Stimulated activated CD4-positive, alpha-beta T cell treated with anti-CD3 and anti-CD28 coated beads, Interleukin-4, amount 100 ng/mL, for 24 hours (primary cell): ENCODE measurements around the gene ITGB6.
"Not testable (repeated sequence)": the region's sequence is repeated elsewhere in the genome, so short reads cannot be mapped to it uniquely, and the experiment has no call there.

Experiments
- DNase-seq: peaks from one replicate; pipeline ENCODE4 v3.0.0-alpha.2; 2020

The ITGB6 gene

GRCh38 chr2:160180172-160180571 lies 19.9 kb downstream of the ITGB6 start:
- no peak for DNase-seq

DNA sequence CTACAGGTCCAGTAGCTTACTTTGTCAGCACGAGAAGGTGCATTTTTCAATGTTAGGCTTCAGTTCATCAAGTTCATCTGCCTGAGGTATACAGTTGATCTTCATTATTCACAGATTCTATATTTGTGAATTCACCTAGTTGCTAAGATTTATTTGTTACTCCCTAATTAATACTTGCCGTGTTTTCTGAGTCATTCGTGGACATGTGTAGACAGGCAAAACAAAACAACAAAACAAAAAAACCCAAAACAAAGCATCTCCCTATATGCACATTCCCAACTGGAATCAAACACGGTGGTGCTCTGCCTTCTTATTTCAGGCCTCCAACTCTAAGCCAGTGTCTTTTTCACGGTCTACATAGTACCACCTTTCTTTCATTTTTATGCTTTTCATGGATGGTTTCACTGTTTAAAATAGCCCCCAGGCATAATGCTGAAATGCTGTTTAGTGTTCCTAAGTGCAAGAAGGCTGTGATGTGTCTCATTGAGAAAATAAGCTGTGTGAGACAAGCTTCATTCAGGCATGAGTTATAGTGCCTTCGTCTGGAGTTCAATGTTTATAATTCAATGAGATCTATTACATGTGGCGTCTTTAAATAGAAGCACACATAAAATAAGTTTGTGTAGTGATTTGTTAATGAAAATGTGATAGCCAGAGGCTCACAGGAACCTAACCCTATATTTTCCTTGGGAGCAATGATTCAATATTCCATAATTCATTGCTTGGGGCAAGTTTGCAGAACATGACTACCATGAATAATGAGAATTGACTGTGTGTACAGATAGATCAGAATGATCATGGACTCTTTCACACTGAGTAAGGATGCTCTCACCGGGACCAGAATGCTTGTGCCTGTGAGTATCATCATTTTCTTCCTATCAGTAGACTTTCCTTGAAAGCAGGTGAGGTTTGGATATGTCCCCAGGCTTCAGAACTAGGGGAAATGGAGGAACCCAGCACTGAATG lies 24.6 kb downstream of the ITGB6 start:
- no peak for DNase-seq

- DNase-seq: no peak
Measured at GRCh38 chr2:160174322-160174721, 25.8 kb downstream of the ITGB6 start.

GRCh38 chr2:160169988-160170387 lies 30.1 kb downstream of the ITGB6 start:
- DNase-seq: no peak

DNA sequence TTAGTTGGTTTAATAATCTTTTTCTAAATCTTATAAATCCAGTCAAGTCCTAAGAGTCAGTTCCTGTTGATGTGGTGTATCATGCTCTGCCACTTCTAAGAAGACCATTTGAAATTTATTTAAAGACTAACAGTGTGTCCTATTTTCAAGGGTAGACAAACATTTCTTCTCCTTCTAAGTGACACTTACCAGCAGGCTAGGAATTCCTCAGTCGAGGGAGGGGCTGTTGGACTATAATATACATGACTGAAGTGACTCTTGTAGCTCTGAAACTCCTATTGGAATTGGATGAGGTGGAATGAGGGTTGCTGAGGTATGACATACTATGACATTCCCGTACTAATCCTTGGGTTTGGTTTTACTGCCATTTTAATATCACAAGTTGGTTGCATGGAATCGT lies 30.6 kb downstream of the ITGB6 start:
- DNase-seq: no peak

GRCh38 chr2:160168878-160169277 lies 31.2 kb downstream of the ITGB6 start:
- no peak for DNase-seq

DNA sequence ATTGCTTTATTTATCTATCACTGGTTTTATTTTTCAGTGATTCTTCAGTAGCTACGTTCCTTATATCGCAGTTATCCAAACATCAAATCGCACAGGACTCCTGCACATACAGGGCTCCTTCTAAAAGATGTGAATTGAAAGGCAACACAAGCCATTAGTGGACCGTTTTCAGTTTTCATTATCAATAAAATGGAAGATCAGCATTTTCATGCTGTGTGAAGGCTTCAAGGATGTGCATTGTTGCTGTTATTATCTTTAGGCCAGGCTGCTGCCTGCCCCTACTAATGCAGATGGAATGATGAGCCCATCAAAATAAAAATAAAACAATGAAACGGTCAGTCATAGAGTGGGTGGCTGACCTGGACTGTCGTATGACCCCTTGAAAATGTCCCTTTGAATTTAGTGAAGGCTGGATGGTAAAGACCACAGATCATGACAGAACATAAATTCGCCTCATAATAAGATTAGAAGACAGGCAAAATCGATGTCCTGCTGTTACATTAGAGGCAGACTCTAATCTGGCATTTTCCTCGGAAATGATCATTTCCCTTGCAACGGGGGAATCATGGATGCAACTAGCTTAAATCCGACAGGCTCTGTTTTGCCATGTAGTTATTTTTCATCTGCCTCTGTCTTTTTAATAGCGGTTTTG lies 32.9 kb downstream of the ITGB6 start:
- no peak for DNase-seq

DNA sequence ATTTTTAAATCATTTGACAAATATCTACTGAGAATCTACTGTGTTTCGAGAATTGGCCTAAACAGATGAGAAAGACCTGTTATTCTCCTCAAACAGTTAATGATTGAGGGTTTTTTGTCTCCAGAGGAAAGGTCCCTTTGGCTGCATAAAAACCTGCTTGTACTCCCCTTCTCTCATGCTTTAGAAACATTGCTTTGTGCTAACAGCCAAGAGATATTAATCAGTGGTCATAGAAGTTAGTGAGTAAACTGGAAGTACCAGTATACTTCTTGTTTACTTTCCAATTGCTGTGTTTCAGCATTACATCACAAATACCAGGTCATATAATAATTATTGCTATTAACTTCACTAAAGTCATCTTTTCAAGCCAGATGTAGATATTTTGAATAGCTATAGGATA lies 34.1 kb downstream of the ITGB6 start:
- DNase-seq: no peak

DNA sequence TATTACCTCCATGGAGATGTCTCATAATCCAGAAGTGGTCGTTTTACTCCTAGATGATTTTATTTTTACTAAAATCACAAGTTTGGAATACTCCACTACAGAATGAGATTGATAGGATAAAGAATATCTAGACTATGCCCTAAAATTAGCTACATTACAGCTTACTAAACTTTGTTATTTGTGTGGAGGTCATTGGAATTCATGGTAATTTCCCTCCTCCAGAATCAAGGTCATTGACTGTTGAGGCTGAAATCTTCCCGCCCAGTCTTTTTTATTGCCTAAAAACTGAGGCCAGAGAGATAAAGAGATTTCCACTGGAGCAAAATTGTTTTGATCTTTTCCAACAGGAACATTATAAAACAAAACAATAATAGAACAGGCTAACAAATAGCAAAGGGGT lies 35.0 kb downstream of the ITGB6 start:
- no peak for DNase-seq

DNA sequence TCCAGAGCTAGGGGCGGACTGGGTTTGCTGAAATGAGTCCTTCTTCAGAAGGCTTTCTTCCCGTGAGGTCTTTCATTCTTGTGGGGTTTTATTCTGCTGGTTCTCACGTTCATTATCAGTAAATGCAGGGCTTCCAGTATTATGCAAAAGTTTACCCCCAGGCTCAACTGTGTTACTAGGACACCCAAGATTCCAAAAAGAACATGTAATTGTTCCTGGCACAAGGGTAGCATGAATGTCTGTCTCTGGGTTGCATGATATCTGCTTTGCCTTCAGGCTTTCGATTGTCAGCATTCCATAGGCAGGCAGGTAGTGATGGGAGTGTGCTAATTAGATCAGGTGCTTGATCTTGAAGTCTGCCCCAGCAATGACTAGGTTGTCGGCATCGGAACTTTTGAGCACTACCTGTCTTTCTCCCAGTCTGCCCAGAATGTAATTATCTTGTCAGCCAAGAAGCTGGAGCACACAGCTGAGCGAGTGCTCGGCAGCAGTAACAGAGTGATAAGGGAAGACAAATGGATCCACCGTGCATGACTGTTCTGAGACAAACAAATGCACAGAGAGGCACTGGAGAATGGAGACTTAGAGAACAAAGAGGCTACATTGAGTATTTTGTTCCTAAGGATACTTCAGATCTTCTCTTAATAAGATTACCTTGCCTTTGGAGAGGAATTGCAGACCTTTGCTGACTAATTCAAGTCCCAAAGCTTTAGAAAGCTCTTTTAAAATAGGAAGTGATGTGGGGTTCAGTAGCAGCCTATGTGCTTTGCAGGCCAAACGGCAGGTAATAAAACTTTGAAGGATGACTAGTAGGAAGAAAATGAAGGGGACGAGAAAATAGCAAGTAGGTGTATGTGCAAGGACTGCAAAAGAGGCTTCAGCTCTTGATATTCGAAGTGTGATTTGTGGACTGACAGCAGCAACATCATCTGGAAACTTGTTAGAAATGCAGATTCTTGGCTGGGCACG lies 41.9 kb downstream of the ITGB6 start:
- DNase-seq: no peak

GRCh38 chr2:160156665-160157064 lies 43.4 kb downstream of the ITGB6 start:
- no peak for DNase-seq

GRCh38 chr2:160156100-160156499 lies 44.0 kb downstream of the ITGB6 start:
- no peak for DNase-seq

DNA sequence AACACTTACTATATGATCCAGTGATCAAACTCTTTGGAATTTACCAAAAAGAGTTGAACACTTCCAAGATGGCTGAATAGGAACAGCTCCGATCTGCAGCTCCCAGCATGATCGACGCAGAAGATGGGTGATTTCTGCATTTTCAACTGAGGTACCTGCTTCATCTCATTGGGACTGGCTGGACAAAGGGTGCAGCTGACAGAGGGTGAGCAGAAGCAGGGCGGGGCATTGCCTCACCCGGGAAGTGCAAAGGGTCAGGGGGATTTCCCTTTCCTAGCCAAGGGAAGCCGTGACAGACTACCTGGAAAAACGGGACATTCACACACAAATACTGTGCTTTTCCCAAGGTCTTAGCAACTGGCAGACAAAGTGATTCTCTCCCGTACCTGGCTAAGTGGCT lies 51.7 kb downstream of the ITGB6 start:
- not testable (repeated sequence) for DNase-seq

- no peak for DNase-seq
Measured at GRCh38 chr2:160145471-160145870, 54.6 kb downstream of the ITGB6 start.

- no peak for DNase-seq
Measured at GRCh38 chr2:160144280-160144990, 55.6 kb downstream of the ITGB6 start.

DNA sequence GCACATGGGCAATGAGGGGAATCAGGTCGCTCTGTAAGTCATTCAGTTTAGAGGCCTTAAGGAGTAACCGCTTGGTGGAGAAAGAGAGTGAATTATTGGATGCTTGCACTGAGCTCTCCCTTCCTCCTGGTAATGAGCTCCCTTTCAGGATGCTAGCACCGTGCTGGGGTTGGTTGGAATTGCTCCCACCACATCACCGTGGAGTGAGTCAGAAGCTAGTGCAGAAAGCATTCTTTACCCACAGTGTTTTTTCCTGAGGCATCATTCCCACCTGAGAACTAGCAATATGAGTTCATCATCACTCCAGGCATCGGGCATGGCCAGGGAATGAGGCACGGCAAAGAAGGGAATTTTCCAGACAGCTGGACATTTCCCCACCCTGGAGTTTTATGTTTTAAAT lies 57.6 kb downstream of the ITGB6 start:
- no peak for DNase-seq

- no peak for DNase-seq
Measured at GRCh38 chr2:160141912-160142311, 58.2 kb downstream of the ITGB6 start.

DNA sequence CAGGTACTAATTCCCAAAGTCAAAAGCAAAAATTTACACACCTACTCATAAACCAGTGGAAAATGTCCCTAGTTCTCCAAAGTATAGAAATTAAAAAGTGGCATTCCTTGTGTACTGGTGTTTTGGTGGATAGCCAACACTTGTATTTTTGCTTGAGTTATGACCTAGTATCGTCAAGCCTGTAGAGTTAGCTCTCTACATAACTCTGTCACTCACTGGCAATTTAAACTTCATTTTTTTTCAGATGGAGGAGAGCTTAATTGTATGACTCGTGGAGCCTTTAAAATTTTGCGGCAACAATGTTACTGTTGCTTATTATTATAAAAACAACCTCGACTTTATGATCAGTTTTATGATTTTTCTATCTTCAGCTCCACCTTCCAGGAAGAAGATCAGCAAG lies 58.7 kb downstream of the ITGB6 start:
- DNase-seq: no peak

- DNase-seq: no peak
Measured at GRCh38 chr2:160140471-160140870, 59.6 kb downstream of the ITGB6 start.

DNA sequence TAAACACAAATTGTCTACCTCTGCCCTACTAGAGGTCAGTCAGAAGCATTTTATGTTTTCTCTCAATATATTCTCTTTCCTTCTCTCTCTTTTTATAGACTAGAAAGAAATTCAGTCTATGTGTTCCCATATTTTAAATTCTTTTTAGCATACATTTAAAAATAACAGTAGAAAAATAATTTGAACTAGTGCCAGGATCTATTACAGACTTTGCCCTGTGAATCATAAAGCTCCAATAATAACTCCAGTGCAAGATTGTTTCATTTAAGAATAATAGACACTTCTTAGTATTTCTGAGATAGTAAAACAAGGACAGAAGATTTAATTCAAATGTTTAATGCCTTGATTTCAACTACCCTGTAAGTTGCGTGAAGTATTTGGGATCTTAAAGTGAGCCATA lies 60.1 kb downstream of the ITGB6 start:
- no peak for DNase-seq

DNA sequence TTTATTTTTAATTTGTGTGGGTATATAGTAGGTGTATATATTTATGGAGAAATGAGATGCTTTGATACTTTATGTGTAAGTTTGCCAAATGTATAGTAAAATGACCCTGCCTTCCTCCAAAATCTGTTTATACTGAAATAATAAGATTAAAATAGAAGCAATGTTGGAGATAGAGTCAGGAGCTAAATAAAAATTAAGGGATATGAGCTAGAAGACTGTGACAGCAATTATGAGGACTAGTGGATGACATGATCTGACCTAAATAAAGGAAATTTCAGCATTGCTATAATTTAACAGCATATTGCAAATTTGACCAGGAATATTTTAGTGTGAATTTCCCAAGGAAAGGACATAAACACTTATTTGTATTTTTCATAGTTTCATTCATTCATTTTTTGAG lies 60.7 kb downstream of the ITGB6 start:
- no peak for DNase-seq

DNA sequence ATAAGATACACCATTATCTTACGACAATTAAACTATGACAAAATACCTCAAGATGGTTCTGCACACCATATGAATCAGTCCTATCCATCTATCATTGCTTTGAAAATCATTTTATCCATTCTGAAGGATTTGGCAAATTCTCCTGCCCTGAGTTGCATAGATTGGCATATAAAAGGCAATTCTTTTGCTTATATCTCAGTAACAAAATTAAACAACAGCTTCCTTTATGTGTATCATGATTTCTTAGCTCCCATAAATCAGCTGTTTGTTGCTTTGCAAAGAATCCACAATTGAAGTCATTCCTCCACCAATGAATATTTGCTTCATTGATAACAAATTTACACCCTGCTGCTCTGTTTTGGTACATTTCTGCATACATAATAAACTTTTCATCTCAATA lies 61.7 kb downstream of the ITGB6 start:
- DNase-seq: no peak

- no peak for DNase-seq
Measured at GRCh38 chr2:160137464-160137863, 62.6 kb downstream of the ITGB6 start.
